SIG-M5 treated with dmso at 0.1 percent for 504 hours (cell line): Measurements from ENCODE around the gene DHH.

Experiments
- DNase-seq: peaks from one replicate; lab custom pipeline; 2025; ENCODE audit not compliant: unreplicated experiment; lab: John Stamatoyannopoulos, UW

The DHH gene

DNA sequence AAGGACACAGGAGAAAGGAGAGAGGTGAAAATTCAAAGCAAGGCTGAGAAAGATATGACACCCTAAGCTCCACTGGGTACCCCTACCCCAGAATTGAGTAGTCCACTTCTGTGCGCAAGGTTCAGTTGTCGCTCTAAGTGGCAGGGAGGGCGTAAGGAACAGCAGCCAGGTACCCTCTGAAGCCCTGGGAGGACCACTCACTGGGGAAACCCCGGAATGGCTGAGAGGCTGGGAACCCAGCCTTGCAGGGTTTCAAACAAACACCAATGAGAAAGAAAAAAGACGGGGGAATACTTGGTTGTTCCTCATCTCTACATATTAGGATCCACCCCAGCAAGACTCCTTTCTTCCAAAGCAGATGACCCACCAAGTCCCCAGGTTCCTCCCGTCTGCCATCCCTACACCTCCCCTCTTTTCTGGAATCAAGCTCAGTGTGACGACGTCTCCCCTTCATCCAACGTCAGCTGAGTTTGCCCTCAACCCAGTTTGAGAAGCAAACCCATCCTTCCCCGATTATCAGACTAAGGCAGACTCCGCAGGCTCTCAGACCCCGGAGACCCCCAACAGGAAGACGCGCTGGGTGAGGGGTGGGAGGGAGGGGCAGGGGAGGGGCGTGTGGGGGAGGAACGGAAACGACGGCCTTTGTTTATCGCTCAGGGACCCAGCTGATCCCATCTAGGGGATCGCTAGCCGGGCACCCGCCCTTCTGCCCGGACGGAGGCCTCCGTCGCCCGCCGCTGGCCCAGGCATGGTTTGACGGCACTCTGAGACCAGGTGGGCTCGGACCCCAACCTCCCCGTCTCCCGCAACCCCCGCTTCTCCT, 15.3 kb upstream of the DHH start:
- no peak for DNase-seq

- DNase-seq: peak; percentile 75
Observed at GRCh38 chr12:49108958-49109404, 14.4 kb upstream of the DHH start.

GRCh38 chr12:49105504-49106084, 11.0 kb upstream of the DHH start:
- no peak for DNase-seq

GRCh38 chr12:49104822-49105221, 10.2 kb upstream of the DHH start:
- DNase-seq: no peak

- DNase-seq: no peak
Observed at GRCh38 chr12:49100380-49100779, 5.8 kb upstream of the DHH start.

GRCh38 chr12:49098703-49099102, 4.1 kb upstream of the DHH start:
- no peak for DNase-seq

- DNase-seq: peak; percentile 56
Observed at GRCh38 chr12:49098035-49098451, 3.4 kb upstream of the DHH start.

- no peak for DNase-seq
Observed at GRCh38 chr12:49097381-49097780, 2.8 kb upstream of the DHH start.

- no peak for DNase-seq
Observed at GRCh38 chr12:49094975-49095365, 369 bp upstream of the DHH start.

- DNase-seq: no peak
Observed at GRCh38 chr12:49093792-49094159, 825 bp downstream of the DHH start.

- DNase-seq: no peak
Observed at GRCh38 chr12:49092816-49093406, 1.7 kb downstream of the DHH start.

- peak; percentile 45 for DNase-seq
Observed at GRCh38 chr12:49092086-49092815, 2.4 kb downstream of the DHH start.

DNA sequence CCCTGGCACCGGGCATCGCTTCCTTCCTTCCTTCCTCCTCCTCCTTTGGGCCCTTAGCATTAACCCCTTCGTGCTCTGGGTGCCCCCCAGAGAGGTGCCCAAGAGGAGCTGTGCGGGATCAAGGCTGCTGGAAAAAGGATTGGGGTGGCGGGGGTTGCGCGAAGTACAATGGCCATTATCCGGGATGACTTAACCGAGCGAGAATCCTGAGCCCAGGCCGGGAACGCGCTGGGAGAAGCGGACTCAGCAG, 2.8 kb downstream of the DHH start:
- DNase-seq: no peak

DNA sequence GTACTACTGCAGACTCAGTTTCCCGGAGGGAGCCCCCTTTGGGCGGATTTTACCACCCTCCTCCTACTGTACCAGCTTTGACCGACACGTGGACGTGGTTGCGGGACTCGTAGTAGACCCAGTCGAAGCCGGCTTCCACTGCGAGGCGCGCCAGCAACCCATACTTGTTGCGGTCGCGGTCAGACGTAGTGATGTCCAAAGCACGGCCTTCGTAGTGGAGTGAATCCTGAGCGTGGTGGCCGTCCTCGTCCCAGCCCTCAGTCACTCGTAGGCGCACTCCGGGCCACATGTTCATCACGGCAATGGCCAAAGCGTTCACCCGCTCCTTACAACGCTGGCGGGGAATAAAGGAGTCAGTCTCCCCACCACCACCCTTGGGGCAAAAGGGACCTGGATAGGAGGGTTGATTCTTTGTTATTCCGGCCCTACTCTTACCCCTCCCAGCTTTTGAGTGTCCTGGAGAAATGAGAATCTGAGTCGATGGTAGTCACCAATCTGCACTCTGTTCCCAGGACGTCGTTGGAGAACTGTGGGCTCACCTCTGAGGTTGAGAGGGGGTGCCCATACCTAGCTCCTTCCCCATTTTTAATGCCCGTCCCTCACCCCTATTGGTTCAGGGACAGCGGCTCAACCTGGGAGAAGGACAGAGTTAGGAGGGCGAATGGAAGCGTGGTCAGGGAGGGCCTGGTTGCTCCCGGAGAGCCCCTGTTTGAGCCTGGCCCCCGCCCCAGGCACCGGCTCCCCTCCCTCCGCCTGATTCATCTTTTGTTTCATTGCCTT, 3.4 kb downstream of the DHH start:
- no peak for DNase-seq

GRCh38 chr12:49089821-49090773, 4.5 kb downstream of the DHH start:
- DNase-seq: peak; percentile 31

DNA sequence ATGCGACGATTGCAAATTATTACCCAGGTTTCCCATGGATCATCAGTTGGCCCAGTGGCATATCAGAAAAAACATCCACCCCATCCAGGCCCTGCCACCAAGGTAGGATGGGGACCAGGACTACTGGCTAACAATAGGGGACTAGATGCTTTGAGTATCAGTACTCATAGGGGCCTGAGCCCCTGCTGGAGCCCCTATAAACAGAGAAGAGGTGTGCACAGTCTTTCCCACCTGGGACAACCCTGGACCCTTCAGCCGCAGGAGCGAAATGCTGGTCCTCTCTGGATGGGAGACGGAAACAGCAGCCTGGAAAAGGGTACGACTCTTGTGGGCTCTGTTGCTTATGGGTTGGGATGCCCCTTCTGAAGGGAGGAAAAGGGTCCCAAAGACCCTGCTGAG, 5.7 kb downstream of the DHH start:
- no peak for DNase-seq

- peak; percentile 93 for DNase-seq
Observed at GRCh38 chr12:49088150-49088931, 6.3 kb downstream of the DHH start.

GRCh38 chr12:49086116-49086515, 8.5 kb downstream of the DHH start:
- no peak for DNase-seq

- no peak for DNase-seq
Observed at GRCh38 chr12:49084438-49084837, 10.2 kb downstream of the DHH start.
